HEK293T (cell line): ENCODE measurements around the gene HMGXB3.

Source experiments
- ELF4 ChIP-seq: fragments of 450-650 bp; IDR thresholded peaks from 2 replicates; pipeline ENCODE4 v1.6.1; 2017; ENCODE audit warnings: antibody characterized with exemption
- NFRKB ChIP-seq: fragments of 450-650 bp; IDR thresholded peaks from 2 replicates; pipeline ENCODE4 v1.6.1; 2016; ENCODE audit warnings: mild to moderate bottlenecking, moderate library complexity

- TF ChIP-seq NFRKB (no peak), ELF4 (no peak)
Measured at GRCh38 chr5:149995385-149996204, 4.9 kb upstream of the HMGXB3 start.
